LNCaP clone FGC (cell line): ENCODE measurements around the gene P2RY13.

ENCODE experiments used
- DNase-seq: peaks from one replicate; pipeline ENCODE4 v3.0.0-alpha.2; 2011; ENCODE audit warnings: low read depth
- H3K4me3 ChIP-seq: 2 replicates; pipeline ENCODE4 v1.5.1; 2011; ENCODE audit warnings: mild to moderate bottlenecking, low read depth, low read length, control low read depth
- CTCF ChIP-seq: IDR thresholded peaks from 2 replicates; pipeline ENCODE4 v1.5.1; 2012; ENCODE audit warnings: mild to moderate bottlenecking; ENCODE audit not compliant: control insufficient read depth, insufficient read depth; ENCODE audit errors: extremely low read depth

The P2RY13 gene

GRCh38 chr3:151362751-151363174 lies 33.4 kb upstream of the P2RY13 start:
- no peak overlapping the region for H3K4me3 ChIP-seq
- no peak for DNase-seq
- no peak for TF ChIP-seq CTCF

DNA sequence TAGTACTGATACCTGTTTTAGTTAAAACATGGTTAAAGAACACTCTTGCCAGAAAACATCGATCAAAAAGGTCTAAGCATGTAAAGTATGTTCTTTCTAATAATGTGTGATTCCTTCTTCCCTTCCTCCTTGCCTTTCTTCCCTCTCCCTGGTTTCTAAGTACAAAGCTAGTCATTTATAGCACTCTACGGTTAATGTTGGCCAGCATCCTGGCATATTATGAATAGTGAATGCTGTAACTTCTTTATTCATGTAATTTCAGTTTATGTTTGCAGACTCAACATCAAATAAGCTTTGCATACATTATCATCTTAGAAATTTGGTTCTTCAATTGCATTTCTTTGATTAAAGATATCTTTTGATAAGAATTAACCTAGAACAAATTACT lies 28.1 kb upstream of the P2RY13 start:
- TF ChIP-seq CTCF: no peak
- H3K4me3 ChIP-seq: no peak overlapping the region
- no peak for DNase-seq

- no peak for TF ChIP-seq CTCF
- DNase-seq: peak; percentile 7
- H3K4me3 ChIP-seq: no peak overlapping the region
Observed at GRCh38 chr3:151356794-151357462, 27.6 kb upstream of the P2RY13 start.

DNA sequence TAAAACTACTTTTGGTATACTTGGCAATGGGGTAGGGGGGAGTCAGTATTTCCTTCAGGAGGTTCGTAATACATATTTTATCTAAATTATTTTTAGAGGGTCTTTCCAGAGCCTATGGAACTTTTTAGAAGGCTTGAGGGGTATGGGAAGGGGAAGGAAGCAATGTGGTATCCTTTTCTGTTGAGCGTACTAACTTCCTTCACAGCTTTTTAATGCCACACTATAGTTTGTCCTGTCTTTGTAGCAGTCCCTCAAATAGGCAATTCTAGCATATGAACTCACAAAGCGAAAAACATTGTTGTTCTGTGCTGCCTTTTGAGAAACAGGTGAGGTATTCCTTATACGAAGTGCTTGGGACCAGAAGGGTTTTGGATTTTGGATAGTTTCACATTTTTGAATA lies 22.3 kb upstream of the P2RY13 start:
- H3K4me3 ChIP-seq: no peak overlapping the region
- DNase-seq: no peak
- no peak for TF ChIP-seq CTCF

- DNase-seq: no peak
- TF ChIP-seq CTCF: no peak
- no peak overlapping the region for H3K4me3 ChIP-seq
Observed at GRCh38 chr3:151351219-151351618, 21.9 kb upstream of the P2RY13 start.

DNA sequence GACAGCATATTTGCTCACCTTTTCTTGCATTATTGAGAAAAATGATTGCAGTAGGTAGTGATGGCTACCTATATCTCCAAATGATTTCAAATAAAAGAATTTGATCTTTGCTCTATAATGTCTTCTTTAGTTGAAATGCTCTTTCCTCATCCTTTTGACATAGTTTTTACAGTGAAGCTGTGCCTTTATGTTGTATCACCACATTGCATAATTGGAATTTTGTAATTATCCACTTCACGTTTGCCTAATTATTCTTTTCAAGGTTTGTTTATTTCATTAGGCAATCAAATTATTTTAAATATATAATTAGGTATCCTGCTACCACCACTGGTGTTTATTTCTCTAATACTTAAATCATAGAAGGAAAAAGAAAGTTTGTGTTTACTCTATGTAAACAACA lies 21.3 kb upstream of the P2RY13 start:
- no peak for TF ChIP-seq CTCF
- DNase-seq: no peak
- no peak overlapping the region for H3K4me3 ChIP-seq

DNA sequence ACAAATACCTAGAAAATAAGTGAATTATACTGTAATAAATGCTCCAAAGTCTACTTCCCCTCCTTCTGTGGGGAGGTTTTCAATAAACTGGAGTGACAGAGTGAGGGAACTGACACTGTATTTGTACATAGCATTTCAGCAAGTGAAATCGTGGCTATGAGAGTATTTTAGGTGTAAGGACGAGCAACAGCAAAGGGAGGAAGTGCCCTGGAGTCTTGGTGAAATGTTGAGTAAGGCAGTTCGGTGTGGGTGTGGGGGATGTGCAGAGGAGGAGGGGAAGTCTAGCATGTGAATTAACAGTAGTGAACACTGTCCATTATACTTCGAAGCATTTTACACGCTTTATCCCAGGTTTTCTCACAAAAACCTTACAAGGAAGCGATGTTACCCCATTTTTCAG lies 18.1 kb upstream of the P2RY13 start:
- H3K4me3 ChIP-seq: no peak overlapping the region
- no peak for TF ChIP-seq CTCF
- DNase-seq: no peak
